HG03354 (cell line): ENCODE data around the gene ZSCAN22.
"Not testable (repeated sequence)": the region's sequence is repeated elsewhere in the genome, so short reads cannot be mapped to it uniquely, and the experiment has no call there.

Source experiments
- ATAC-seq: cut with Tn5 transposase; IDR thresholded peaks from one replicate; pipeline ENCODE4 v1.9.1; 2021; ENCODE audit warnings: mild to moderate bottlenecking; ENCODE audit not compliant: unreplicated experiment, poor library complexity, severe bottlenecking

Gene ZSCAN22

DNA sequence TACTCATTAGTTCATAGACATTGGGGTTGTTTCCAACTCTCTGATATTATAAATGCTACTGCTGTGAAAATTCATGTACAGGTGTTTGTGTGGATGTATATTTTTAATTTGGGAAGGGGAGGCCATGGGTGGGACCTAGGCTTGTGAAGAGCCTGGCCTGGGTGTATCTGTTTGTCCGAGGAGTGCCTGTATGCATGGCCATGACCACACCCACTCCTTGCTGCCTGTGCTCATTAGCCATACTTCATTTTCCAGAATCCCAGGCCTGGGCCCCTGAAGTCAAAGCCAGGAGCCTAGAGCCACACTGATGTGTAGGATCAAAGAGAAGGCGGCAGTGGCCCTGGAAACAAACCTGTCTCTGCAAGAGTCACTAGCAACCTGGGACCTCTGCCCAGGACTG lies 11.2 kb upstream of the ZSCAN22 start:
- no peak for ATAC-seq

DNA sequence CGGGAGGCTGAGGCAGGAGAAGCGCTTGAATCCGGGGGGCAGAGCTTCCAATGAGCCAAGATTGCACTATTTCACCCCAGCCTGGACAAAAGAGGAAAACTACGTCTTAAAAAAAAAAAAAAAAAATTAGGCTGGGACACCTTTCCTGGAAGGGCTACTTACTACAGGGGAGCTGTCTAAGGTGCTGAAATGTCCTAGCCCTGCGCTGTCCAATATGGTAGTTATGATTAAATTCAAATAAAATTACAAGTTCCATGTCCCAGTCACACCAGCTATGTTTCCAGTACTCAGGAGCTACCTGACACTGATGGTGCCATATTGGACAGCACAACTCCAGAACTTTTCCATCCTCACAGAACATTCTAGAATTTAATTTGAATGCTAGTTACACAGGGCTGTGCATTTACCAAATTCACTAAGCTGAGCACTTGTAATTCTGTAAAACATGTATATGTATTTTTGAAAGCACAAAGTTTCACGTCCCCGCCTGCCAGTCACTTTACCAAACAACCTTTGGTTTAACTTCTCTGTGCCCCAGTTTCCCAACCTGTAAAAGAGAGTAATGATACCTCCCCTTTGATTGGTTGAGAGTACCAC lies 9.2 kb upstream of the ZSCAN22 start:
- ATAC-seq = no peak

DNA sequence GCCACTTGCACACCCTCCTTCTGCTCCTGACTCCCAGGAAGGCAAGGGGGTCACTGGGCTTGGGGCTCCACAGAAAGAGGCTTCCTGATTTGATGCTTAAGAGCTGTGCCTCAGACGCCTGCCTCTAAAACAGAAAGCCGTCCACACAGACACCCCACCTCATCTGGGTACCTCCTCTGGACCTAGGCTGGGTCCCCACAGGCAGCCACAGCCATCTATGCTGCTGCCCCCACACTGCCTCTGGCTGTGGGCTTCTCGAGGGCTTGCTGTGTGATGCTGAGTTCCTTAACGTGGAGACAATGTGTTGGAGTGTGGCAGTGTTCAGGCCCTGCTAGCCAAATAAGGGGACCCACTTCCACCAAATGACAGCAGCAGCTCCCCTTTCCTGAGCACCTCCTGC lies 8.5 kb upstream of the ZSCAN22 start:
- ATAC-seq = no peak

DNA sequence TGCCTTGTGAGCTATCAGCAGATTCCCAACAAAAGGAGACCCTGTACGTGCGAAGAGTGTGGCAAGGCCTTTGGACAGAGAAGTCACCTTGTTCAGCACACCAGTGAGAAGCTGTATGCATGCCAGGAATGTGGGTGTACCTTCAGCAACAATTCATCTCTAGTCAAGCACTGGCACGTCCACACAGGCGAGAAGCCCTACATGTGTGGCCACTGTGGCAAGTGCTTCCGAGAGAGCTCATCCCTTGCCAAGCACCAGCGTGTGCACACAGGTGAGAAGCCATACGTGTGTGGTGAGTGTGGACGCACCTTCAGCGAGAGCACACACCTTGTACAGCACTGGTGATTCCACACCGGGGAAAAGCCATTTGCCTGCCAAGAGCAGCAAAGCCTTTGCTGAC lies 7.6 kb upstream of the ZSCAN22 start:
- no peak for ATAC-seq

- no peak for ATAC-seq
These were observed 1.3 kb upstream of the ZSCAN22 start for GRCh38 chr19:58325311-58326022.

DNA sequence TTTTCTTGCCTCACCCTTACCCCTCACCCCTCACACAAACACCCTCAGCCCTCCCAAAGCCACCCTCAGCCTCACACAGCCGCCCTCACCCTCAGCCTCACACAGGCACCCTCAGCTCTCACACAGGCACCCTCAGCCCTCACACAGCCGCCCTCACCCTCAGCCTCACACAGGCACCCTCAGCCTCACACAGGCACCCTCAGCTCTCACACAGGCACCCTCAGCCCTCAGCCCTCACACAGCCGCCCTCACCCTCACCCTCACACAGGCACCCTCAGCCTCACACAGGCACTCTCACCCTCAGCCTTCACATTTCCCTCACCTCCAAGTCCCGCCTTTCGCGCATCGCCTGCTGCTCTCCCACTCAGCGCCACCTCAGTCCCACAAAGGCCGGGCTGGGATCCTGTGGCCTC lies 287 bp upstream of the ZSCAN22 start:
- no peak for ATAC-seq

GRCh38 chr19:58328999-58329398 lies 2.2 kb downstream of the ZSCAN22 start:
- ATAC-seq = no peak

DNA sequence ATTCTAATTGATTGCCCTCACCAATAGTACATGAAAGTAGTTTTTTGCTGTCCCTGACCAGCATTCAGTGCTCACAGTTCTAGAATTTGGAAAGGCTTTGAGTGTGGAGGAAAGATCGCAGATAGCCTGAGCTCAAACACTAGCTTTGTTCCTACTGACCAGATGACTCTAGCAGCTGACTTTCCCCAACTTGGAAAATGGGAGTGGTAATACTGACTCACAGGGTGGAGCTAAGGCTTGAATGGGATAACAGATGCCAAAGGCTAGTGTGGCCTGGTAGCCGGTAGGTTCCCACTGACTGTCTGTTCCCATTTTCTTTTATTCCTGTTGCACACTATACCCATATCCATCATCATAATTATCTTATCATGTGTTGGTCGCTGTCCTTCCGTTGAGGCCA lies 3.7 kb downstream of the ZSCAN22 start:
- no peak for ATAC-seq

- no peak for ATAC-seq
These were observed 5.9 kb downstream of the ZSCAN22 start for GRCh38 chr19:58332697-58333096.

GRCh38 chr19:58334691-58335249 lies 8.0 kb downstream of the ZSCAN22 start:
- ATAC-seq = no peak

DNA sequence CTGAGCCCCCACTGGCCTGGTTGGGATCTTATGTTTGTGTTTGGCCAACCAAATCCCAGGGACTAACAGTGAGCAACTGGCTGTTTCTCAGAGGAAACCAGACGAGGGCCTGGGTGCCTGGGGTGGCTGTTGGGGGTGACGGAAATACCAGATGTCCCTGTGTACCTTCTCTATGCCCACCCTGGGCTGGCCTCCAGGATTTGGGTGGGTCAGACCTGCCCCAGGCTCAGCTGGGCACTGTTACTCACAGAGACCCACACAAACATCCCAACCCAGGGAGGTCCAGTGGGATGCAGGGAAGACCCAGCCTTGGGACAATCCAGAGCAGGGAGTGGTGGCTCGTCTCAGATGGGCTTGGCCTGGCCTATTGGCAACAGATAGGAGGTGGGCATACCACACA lies 8.8 kb downstream of the ZSCAN22 start:
- no peak for ATAC-seq

- no peak for ATAC-seq
These were observed 9.4 kb downstream of the ZSCAN22 start for GRCh38 chr19:58336216-58336615.

- no peak for ATAC-seq
These were observed 10.0 kb downstream of the ZSCAN22 start for GRCh38 chr19:58336820-58337219.

DNA sequence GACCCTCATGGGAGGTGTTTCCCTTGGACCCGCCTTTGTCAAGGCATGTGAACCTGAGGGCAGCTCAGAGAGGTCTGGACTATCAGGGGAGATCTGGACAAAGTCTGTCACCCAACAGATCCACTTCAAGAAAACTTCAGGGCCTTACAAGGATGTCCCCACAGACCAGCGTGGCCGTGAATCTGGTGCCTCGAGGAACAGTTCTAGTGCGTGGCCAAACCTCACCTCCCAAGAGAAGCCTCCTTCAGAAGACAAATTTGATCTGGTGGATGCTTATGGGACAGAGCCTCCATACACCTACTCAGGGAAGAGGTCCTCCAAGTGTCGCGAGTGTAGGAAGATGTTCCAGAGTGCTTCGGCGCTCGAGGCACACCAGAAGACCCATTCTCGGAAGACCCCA lies 11.5 kb downstream of the ZSCAN22 start:
- ATAC-seq = no peak

- ATAC-seq = no peak
These were observed 12.2 kb downstream of the ZSCAN22 start for GRCh38 chr19:58338825-58339558.

DNA sequence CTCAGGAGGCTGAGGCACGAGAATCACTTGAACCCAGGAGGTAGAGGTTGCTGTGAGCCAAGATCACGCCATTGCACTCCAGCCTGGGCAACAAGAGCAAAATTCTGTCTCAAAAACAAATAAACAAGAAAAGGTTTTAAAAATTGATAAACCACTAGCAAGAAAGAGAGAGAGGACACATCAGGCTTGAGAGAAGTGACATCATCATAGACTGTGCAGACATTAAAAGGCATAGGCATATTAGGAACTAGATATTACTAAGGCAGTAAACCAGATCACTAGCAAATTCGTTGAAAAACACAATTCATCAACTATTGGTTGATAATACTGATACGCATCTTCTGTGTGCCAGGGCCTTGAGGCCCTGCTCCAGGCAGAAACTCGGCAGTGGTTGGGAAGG lies 18.8 kb downstream of the ZSCAN22 start:
- ATAC-seq = no peak

- ATAC-seq = peak; percentile 93
These were observed 20.5 kb downstream of the ZSCAN22 start for GRCh38 chr19:58346961-58347929.

DNA sequence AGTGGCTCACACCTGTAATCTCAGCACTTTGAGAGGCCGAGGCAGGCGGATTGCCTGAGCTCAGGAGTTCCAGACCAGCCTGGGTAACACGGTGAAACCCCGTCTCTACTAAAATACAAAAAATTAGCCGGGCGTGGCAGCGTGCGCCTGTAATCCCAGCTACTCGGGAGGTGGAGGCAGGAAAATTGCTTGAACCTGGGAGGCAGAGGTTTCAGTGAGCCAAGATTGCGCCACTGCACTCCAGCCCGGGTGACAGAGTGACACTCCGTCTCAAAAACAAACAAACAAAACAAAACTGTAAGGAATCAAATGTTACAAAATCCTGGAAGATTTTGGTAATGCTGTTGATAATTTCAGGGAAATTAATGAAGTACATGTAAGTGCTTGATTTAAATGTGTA lies 21.3 kb downstream of the ZSCAN22 start:
- not testable (repeated sequence) for ATAC-seq

- ATAC-seq = no peak
These were observed 22.8 kb downstream of the ZSCAN22 start for GRCh38 chr19:58349590-58349989.
